Measurements from ENCODE around the gene CEACAM6.

CEACAM6 gene

DNA sequence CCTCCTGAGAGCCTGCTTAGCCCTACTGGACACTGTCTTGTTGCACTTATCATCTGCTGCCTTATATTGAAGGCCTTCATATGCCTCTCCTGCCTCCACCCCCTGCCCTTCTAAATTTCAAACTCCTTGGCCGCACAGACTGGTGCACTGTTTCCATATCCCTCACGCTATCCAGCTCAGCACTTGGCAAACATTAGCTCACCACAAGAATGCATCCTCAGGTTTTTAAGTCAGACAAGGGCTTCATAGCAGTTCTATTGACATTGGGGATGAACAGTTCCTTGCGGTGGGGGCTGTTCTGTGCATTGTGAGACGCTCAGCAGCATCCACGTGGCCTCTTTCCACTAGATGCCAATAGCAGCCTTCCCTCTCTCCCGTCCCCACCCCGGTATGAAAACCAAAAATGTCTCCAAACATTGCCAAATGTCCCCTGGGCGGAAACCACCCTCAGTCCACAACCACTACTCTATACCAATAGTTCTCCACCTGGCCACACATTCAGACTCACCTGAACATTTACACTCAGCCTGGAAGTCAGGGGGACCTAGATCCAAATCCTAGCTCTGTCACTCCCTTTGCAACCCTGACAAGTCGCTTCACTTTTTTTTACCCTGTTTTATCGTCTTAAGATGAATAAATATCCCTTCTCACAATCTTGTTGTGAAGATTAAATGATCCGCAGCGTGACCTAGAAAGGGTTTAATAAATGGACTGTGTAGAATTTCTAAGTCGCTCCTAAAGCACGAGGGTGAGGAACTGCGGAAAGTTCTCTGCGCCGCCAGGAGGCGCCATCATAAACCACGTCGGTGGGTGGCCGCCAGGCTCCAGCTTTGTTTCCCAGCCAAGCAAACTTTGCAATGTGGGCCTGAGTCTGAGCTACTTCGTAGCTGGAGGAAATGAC, 37.4 kb downstream of the CEACAM6 start:
- FAIRE-seq (peak; percentile 63), DNase-seq (ENCODE audit: extremely low spot score, insufficient read length, low read depth) (peak; percentile 12)

DNA sequence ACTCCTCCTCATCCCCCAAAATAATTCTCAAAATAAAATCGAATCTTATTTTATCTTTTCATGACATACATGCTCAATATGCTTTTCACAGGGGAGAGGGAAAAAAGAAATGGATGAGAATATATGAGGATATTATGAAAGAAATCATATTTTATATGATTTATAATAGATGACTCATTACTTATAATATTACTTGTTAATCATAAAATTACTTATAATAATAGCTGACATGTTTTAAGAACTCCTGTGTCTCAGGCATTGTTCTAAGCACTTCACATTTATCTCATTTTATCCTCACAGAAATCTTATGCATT, 38.0 kb downstream of the CEACAM6 start:
- no peak for FAIRE-seq

DNA sequence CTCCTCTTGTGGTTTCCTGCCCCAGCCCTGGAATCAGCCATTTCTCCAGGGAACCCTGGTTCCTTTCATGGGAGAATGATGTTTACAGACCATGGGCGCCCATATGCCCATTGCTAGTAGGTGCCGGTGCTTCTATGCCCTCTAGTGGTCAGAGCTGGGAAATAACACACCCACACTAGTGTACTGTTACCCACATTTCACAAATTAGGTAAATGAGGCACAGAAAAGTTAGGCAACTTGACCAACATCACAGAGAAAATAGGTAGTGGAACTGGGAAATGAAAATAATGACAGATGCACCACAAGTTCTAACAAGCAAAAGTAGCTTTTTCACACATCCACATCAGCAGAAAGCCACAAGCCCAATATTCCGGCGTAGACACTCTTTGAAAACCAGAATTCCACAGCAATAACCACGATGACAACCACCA, 39.7 kb downstream of the CEACAM6 start:
- DNase-seq (ENCODE audit: extremely low spot score, insufficient read length, low read depth) = no peak

More for the DNA sequence above, 38.0 kb downstream of the CEACAM6 start:
- DNase-seq (ENCODE audit: extremely low spot score, insufficient read length, low read depth) = no peak

DNA sequence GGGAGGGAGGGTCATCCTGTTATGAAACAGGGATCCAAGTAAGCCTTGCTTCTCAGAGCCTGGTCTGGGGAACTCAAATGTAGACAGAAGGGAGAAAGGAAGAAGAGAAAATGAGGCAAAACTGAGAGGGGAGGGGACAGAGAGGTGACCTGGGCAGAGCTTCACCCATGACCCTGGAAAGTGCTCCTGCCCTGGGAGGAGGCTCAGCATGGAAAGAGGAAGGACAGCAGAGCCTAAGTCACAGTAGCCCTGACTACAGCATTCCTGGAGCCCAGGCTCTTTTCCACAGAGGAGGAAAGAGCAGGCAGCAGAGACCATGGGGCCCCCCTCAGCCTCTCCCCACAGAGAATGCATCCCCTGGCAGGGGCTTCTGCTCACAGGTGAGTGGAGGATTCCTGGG, 41.0 kb downstream of the CEACAM6 start, which contains the start of gene CEACAM3:
CEACAM3 (plus strand) TSS at position 226 of the 400 bp plus-strand sequence; CDS start at position 317, 91 bp downstream.
- FAIRE-seq = no peak
- DNase-seq (ENCODE audit: extremely low spot score, insufficient read length, low read depth) = no peak

More for the DNA sequence above, 39.7 kb downstream of the CEACAM6 start:
- peak; percentile 93 for FAIRE-seq

DNA sequence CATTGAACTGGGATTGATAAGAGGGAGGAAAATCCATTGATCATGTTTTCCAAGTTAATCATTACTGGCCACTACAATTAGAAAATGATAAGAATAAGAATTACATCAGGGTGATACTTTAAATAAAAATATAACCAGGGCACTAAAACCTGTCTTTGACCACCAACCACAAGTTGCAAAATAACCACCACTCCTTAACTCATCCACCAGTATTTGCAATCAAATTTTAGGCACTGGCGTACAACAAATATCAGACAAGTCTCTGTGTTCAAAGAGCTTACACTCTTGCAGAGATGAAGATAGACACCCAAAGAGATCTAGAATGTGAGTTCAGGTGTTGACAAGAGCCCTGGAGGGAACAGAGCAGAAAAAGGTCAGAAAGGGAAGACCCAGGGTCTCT, 41.6 kb downstream of the CEACAM6 start:
- FAIRE-seq = no peak
- DNase-seq (ENCODE audit: extremely low spot score, insufficient read length, low read depth) = no peak

DNA sequence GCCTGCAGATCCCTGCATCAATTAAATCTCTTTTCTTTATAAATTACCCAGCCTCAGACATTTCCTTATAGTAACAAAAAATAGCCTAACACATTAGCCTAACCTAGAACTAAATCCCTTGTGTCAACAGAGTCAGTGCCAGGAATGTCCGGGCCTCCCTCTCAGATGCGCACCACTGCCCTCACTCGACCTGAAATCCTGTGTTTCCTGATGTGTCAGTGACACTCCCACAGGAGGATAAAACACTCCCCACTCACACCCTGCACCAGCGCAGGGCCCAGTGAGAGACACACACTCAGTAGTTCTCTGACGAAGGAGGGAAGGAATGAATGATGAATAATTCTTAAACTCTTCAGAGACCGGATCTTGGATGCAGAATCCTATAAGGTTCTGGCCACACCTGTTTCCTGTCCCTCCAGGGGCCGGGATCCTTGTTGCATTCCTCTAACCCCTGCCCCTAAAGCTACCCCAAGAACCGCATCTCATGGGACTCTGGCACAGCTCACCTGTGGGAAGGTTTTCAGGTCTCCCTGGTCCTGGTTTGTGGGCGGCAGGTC, 44.2 kb downstream of the CEACAM6 start:
- no peak for FAIRE-seq
- no peak for DNase-seq (ENCODE audit: extremely low spot score, insufficient read length, low read depth)

DNA sequence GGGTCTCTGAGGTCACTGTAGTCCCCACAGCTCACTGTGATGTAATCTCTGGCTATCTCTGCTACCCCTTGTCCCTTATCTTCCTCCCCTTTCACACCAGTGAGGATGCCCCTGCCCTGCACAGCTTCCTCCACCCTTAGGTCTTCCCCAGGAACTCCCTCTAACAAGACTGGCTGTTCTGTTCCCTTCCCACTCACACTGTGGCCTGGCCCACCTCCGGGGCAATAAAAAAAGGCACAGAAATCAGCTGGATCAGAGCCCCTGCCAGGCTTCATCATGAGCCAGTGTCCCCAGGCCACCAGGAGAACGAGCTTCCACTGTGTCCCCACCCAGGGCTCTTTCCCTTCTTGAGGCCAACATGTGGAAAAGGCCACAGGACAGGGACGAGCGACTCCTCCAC, 45.7 kb downstream of the CEACAM6 start:
- no peak for DNase-seq (ENCODE audit: extremely low spot score, insufficient read length, low read depth)
- FAIRE-seq = no peak

DNA sequence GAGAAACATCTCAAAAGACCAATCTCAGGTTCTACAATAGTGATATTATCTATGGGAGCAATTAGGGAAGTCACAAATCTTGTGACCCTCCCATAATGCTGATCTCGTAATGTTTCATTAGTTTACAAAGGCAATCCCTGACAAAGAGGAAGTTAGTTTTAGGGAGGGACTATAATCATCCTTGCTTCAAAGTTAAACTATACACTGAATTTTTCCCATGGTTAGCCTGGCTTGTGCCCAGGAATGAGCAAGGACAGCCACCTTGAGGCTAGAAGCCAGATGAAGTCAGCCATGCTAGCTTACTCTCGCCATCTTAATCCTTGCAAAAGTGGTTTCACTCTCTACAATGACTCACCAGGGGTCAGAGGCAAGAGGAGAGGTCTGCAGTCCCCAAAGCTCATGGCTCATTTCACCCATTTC, 46.5 kb downstream of the CEACAM6 start:
- DNase-seq (ENCODE audit: extremely low spot score, insufficient read length, low read depth) = no peak
- no peak for FAIRE-seq

DNA sequence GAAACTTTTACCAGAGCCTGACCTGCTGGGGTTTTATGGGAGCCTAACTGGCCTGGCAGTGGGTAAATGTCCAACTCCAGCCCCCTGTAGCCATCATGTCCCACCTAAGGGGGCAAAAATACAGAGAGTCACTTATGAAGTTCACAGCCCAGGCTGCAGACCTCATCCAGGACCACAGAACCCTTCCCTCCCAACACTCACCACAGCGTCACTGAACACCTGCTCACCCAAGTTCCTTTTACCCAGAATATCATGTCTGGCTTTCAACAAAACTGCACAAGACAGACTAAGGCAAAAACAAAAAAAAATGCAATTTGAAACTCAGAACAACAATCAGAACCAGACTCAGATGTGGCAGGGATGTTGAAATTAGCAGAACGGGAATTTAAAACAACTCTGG, 47.4 kb downstream of the CEACAM6 start:
- DNase-seq (ENCODE audit: extremely low spot score, insufficient read length, low read depth) (no peak), FAIRE-seq (no peak)

DNA sequence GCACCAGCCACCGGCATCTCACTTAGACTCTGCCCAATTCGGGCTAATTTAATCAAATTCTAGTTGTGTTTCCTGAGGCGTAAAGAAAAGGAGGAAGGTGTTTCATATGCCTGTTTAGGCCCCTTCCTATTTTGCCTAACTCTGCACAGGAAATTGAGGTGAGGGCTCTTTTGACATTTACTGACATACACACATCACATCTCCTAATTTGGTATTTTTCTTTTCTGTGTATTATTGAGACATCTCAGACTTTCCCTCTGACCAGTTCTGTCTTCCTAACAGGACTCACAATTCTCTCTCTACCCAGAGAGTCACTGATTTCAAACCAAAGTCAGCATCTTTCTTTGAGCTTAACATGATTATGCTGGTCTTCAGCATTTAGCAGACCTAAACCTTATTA, 49.0 kb downstream of the CEACAM6 start:
- no peak for DNase-seq (ENCODE audit: extremely low spot score, insufficient read length, low read depth)
- FAIRE-seq = no peak

DNA sequence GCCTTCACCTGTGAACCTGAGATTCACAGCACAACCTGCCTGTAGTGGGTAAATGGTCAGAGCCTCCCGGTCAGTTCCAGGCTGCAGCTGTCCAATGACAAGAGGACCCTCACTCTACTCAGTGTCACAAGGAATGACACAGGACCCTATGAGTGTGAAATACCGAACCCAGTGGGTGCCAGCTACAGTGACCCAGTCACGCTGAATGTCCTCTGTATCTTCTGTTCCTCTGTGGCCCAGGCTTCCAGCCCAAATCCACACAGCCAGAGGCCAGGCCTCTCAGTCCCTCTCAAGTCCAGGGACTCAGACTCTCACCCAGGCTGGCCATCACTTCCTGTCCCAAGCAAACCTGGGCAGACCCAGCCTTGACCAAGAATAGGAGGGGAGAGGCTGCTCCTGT, 51.8 kb downstream of the CEACAM6 start:
- FAIRE-seq (no peak), DNase-seq (ENCODE audit: extremely low spot score, insufficient read length, low read depth) (no peak)

DNA sequence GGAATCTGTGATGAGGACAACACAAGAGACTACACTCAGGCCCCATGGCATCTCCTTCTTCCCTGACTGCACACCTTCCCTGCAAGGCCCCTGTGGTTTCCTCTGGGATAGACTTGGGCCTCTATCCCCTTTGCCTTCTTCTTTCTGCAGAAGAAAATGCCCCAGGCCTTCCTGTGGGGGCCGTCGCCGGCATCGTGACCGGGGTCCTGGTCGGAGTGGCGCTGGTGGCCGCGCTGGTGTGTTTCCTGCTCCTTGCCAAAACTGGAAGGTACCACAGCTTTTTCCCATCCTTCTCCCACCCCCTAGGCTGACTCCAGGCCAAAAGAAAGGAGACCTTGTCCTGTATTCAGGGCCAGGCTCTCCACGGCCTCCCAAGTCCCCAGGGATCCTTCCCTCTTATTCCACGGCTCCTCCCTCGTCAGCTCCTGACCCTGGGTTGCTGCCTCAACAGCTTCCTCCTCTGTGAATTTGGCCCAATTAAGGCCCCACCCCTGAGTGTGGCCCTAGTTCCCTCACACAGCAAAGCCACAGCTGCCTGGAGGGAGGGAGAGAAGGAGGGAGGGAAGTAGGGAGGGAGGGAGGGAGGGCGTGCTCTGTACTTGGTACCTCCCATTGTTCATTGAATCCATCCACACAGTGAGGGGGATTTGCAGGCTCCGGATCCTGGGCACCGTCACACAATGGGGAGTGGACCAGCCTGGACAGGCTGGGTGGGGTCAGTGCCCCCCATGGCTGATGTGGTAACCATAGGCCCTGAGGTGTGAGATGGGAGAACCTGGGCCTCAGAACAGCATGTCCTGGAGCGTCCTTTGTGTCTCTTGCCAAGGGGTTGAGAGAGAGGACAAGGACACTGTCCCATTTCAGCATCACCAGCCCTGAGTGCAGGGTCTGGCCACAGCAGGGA, 53.6 kb downstream of the CEACAM6 start:
- no peak for FAIRE-seq
- no peak for DNase-seq (ENCODE audit: extremely low spot score, insufficient read length, low read depth)

DNA sequence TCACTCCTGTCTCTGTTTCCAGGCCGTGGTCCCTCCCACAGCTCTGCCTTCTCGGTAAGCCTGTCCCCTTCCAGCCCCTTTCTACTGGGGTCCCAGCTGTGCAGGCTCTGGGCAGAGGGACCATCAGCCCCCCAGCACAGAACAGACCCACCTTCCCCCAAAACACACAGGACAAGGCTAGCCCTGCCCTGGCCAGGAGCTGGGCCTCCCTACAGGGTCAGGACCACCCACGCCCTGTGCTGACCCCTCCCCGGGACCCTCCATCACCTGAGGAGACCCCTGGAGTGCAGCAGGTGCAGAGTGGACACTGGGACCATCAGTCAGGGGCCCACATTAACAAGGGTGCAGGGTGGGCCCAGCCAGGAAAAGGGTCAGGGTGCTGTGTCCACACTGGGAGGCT, 55.0 kb downstream of the CEACAM6 start:
- FAIRE-seq (no peak), DNase-seq (ENCODE audit: extremely low spot score, insufficient read length, low read depth) (no peak)

DNA sequence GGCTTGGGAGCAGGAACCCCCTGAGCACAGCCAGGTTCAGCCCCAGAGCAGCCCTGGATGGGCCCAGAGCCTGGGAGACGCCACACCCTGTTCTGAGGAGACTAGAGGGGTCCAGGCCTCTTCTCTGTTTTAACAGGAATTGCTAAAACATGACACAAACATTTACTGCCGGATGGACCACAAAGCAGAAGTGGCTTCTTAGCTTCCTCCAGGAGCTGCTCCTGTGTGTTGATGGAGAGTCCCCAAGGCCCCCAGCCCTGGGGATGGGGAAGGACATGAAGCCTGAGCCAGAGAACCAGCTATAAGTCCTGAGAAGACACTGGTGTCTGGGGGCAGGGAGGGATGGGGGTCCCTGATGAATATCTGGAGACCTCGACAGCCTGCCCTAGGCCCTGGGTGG, 55.7 kb downstream of the CEACAM6 start:
- FAIRE-seq = no peak

DNA sequence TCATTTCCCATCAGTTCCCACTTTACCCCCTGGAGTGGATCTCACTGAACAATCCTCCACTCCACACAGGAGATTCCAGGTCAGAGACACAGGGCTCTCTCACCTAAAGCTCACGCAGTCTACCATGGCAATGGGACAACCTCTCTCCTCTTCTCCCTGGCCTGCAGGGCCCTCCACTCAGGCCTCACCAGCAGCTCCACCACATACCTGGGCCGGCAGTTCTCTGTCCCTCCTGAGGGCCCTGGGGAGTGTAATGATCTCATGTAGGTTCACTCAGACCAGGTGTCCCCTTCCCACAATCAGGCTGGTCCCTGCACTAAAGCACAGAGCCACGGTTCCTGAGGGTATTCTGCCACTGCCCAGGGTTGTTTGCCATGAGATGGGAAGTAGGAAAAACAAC, 56.7 kb downstream of the CEACAM6 start:
- no peak for DNase-seq (ENCODE audit: extremely low spot score, insufficient read length, low read depth)
- FAIRE-seq = no peak

More for the DNA sequence above, 55.7 kb downstream of the CEACAM6 start:
- no peak for DNase-seq (ENCODE audit: extremely low spot score, insufficient read length, low read depth)

DNA sequence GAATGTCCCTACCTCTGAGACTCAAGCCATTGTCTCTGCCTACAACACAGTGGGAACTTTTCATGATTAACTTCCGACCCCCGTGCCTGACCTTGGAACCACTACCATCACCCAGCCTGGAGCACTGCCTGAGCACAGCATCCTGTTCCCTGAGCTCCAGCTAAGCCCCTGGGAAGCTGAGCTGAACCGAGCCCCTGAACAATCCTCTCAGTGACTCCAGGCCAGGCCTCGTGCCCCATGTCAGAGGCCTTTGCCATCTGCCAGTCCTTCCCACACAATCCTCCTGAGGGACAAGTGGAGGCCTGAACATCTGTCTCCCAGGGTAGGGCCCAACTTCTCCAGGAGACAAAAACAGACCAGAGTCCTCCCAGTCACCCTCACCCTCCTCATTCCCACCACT, 58.6 kb downstream of the CEACAM6 start:
- DNase-seq (ENCODE audit: extremely low spot score, insufficient read length, low read depth) = no peak
- FAIRE-seq = no peak

DNA sequence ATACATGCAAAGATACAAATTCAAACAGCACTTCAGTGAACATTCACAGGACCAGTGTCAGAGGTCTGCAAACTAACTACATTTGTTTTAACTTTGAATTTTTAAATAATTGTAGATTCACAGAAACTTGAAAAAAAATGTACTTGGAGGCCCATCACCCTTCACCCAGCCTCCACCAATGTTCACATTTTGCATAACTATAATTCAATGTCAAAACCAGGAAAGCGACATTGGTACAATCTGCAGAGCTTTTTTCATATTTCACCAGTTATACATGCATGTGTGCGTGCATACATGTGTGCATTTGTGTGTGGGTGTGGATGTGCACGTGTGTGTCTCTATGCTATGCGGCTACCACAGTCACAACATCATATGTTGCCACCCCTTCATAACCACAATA, 60.0 kb downstream of the CEACAM6 start:
- DNase-seq (ENCODE audit: extremely low spot score, insufficient read length, low read depth) (no peak), FAIRE-seq (no peak)

DNA sequence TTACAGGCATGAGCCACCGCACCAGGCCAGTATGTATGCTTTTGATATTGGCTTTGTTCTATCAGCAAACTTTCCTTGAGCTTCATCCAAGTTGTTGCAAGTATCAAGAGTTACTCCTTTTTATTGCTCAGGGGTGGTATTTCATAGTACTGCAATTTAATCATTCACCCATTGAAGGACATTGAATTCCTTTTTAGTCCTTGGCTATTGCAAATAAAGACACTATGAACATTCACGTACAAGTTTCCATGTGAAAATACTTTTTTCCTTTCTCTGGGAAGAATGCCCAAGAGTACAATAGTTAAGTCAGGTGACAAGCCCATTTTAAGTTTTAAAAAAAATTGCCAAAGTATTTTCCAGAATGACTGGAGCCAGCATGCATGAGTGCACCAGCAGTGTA, 61.4 kb downstream of the CEACAM6 start:
- FAIRE-seq = no peak
- no peak for DNase-seq (ENCODE audit: extremely low spot score, insufficient read length, low read depth)

DNA sequence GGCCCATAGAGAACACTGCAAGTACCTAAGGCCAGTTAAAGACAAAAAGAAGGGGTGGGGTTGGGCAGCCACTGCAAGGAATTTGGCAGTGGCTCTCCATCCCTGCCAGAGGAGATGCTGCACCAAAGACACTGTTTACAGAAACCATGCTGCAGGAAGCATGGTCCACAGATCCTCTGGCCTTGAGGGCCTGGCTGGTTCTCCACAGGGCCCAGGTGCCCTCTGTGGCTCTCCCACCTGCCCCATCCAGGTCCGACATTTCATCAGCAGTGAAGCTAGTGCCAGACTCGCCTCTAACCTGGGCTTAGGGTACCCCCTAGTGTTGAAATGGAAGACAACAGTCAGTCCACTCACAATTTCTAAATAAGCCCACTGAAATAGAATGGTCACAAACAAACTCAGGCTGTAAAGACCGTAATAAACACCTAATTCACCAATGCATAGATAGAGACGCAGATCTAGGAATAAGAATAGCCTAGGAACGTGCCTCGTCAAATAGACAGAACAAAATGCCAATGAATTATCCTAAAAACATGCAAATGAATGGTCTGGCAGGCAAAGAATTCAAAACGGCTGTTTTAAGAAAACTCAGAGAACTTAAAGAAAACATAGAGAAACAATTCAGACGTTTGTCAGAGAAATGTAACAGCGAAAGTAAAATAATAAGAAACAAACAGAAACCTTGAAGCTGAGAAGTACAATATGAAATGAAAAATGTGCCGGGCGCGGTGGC, 65.8 kb downstream of the CEACAM6 start:
- FAIRE-seq = peak; percentile 80
- DNase-seq (ENCODE audit: extremely low spot score, insufficient read length, low read depth) = peak; percentile 40
